CD4-positive, alpha-beta T cell treated with Interleukin-17A for 4 hours (primary cell): Measurements from ENCODE around the gene TRIM67.

Source experiments
- DNase-seq: peaks from one replicate; pipeline ENCODE4 v3.0.0-alpha.2; 2020; ENCODE audit warnings: mixed read lengths

The TRIM67 gene

GRCh38 chr1:231236938-231237337 is 75.1 kb downstream of the TRIM67 start:
- DNase-seq, result no peak

DNA sequence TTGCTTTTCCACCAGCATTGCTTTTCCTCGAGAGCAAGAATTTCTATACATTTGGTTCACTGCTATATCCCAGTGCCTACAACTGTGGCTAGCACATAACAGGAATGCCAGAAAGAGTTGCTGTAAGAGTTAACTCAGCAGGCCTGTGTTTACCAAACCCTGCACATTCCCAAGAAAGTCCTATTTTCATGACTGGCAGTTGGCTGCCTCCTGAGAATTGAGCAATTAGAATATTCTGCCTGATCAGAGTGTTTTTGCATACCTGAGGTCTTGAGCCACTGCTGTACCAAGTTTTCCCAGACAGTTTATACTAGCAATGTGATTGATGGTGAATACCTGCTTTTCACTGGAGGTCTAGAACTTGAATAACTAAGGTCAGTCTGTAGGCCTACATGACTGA is 76.4 kb downstream of the TRIM67 start:
- no peak for DNase-seq

- DNase-seq, result no peak
Observed at GRCh38 chr1:231240531-231240882, 78.6 kb downstream of the TRIM67 start.

DNA sequence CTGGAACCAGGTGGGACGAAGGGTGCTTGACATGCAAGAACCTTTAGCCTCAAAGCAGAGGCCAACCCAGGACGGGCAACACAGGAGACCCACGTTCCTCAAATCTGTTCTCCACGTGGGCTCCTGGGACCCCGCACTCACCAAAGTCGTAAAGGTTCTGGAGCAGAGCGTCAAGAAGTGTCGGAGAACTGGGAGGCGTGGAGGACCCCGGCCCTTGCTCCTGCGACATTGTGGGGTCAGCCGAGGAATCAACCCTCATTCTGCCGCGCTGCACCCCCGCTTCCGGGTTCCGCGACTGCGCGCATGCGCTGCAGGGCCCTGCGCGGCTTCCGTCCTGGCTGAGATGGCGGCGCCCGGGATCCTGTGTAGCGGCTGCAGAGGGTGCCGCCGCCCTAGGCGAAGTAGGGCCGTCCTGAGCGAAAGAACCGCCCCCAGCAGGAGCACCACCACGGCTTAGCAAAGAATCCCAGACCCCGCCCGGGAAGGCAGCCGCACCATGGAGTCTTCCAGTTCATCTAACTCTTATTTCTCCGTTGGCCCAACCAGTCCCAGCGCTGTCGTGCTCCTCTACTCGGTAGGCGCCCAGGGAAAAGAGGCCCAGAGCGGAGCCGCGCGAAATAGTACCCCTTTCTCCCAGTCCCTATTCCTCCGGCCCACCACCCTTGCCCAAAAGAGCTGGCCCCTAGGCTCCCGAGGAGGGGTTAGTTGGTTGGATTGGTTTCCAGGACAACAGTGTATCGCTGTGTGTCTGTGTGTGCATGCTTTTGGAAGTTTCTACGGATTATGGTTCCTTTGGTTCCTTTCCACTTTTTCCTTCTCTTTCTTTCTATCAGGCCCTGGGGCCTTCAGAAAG is 79.3 kb downstream of the TRIM67 start, which contains the start of gene GNPAT:
GNPAT (plus strand) TSS at position 330 of the 853 bp plus-strand sequence; CDS start at position 497, 167 bp downstream.
- DNase-seq, result peak; percentile 92

- DNase-seq, result peak; percentile 18
Observed at GRCh38 chr1:231241750-231242149, 79.9 kb downstream of the TRIM67 start.

DNA sequence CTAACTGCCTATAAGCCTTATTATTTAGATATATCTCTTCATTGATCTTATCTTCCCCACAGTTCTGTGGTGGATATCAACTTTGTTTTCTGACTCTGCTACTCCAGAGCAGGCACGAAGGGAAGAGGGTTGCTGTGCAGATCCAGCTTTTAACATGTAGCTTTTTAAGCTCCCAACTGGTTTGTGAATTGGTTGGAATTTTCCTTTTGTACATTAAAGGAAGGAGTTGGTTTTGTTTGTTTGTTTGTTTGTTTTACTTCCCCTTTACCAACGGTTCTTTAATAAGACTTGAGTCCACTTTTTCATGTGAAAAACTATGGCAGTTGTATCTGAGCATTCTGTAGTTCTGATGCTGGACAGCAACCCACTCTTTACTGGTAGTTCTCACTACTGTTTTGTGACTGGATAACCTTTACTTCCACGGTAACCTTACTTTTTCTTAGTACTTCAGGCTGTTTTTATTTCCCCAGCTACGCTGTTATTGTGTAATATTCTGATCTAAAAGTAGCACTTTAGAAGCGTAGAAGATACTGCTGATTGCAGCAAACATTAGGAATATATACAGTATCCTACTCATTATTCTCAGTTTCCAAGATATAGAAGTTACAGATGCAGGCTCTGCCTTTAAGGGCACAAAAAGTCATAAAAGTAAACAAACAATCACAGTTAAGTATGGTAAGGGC is 80.8 kb downstream of the TRIM67 start:
- no peak for DNase-seq

GRCh38 chr1:231248778-231249177 is 86.9 kb downstream of the TRIM67 start:
- no peak for DNase-seq

DNA sequence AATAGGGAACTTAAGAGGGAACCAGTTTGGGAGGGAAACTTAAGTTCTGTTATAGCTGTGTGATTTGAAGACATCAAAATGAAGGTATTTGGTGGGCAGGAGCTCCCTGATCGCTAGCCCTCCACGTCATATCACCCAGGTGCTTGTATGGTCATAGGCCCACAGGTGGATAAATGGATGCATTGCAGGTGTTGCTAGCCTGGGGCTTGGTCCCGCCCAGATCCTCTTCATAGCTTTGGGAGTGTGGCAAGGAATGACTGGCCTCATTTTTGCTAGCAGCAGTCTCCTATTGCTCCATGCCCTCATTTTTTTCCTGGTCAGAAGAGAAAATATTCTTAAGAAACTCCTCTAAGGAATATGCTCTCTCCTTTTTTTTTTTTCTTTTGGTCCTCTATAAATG is 90.5 kb downstream of the TRIM67 start:
- DNase-seq, result no peak

- no peak for DNase-seq
Observed at GRCh38 chr1:231260351-231260750, 98.5 kb downstream of the TRIM67 start.

DNA sequence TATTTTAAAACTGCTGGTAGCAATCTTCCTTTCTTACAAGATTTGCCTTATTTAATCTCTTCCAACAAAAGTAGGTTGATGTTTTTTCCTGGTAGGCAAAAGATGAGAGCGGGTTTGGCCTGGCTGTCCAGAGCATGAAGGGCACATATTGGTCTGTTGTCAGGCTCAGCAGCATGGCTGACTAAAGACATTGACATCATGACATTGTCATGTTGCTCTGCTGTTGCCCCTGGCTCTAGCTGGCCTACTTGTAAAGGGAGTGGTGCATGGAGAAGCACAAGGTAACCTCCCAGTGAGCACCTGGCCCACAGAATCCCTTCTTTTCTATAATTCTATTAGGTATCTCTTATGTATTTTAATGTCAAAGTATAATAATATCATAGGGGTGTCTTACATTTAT is 102.8 kb downstream of the TRIM67 start:
- DNase-seq, result no peak

DNA sequence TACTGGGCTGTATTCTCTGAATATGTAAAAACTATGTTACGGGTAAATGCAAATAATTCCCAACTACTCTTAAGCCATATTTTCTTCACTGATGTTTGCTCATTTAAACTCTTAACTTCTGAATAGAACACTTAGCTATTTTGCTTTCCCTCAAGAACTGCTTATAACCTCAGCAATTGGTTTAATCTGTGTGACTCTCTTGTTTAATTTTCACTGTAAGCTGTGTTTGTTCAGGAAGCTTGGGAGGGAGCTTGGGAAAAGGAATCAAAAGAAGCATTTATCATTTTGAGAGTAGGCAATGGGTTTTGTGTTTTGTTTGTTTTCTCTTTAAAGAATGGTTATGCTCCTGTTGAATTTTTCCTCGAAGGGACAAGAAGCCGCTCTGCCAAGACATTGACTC is 103.5 kb downstream of the TRIM67 start:
- no peak for DNase-seq

- no peak for DNase-seq
Observed at GRCh38 chr1:231266811-231267322, 105.0 kb downstream of the TRIM67 start.
